Lower leg skin (tissue), 3 donors: ENCODE data around the gene GNAS-AS1.

ENCODE experiments used
- POLR2A ChIP-seq, 2 donors: fragments of 450-650 bp; IDR thresholded peaks; one replicate each; pipeline ENCODE4 v1.6.1; 2016 to 2017; ENCODE audit warnings: antibody characterized with exemption in 2 of 2, mild to moderate bottlenecking in 1 of 2, moderate library complexity in 1 of 2
- TF ChIP-seq, protein P1 (sequence below), 3 donors: fragments of 450-650 bp; IDR thresholded peaks; one replicate each; pipeline ENCODE4 v1.5.1; 2016; ENCODE audit warnings: antibody characterized with exemption in 3 of 3, mild to moderate bottlenecking in 3 of 3, moderate library complexity in 2 of 3

GRCh38 chr20:58788896-58789544, 61.7 kb downstream of the GNAS-AS1 start:
- TF ChIP-seq, protein P1, sequence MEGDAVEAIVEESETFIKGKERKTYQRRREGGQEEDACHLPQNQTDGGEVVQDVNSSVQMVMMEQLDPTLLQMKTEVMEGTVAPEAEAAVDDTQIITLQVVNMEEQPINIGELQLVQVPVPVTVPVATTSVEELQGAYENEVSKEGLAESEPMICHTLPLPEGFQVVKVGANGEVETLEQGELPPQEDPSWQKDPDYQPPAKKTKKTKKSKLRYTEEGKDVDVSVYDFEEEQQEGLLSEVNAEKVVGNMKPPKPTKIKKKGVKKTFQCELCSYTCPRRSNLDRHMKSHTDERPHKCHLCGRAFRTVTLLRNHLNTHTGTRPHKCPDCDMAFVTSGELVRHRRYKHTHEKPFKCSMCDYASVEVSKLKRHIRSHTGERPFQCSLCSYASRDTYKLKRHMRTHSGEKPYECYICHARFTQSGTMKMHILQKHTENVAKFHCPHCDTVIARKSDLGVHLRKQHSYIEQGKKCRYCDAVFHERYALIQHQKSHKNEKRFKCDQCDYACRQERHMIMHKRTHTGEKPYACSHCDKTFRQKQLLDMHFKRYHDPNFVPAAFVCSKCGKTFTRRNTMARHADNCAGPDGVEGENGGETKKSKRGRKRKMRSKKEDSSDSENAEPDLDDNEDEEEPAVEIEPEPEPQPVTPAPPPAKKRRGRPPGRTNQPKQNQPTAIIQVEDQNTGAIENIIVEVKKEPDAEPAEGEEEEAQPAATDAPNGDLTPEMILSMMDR (IDR thresholded peaks at IDR 0.05) = no peak
- no peak for TF ChIP-seq POLR2A (IDR thresholded peaks at IDR 0.05)
